Suprapubic skin (tissue), 4 donors: ENCODE results near the gene PUM2. TPM values are rescaled to one million over a fixed set of nuclear protein-coding genes. Genes with fewer than 3 reads are reported as not detected.
A peak's percentile ranks its signal among the peaks of the same experiment; 100 is the strongest.

Experiments
- DNase-seq, 2 donors: peaks; one replicate each; pipeline ENCODE4 v3.0.0-alpha.2; 2019; ENCODE audit warnings: low spot score in 2 of 2
- H3K27ac ChIP-seq: fragments of 200-600 bp; sonication (generic); one replicate; pipeline ENCODE4 v1.5.1; 2019
- H3K27me3 ChIP-seq: fragments of 200-600 bp; sonication (generic); one replicate; pipeline ENCODE4 v1.5.1; 2019
- H3K36me3 ChIP-seq: fragments of 200-600 bp; sonication (generic); one replicate; pipeline ENCODE4 v1.5.1; 2019
- H3K4me1 ChIP-seq: fragments of 200-600 bp; sonication (generic); one replicate; pipeline ENCODE4 v1.5.1; 2019
- H3K4me3 ChIP-seq: fragments of 200-600 bp; sonication (generic); one replicate; pipeline ENCODE4 v1.5.1; 2019; ENCODE audit warnings: mild to moderate bottlenecking
- H3K9me3 ChIP-seq: fragments of 200-600 bp; sonication (generic); one replicate; pipeline ENCODE4 v1.5.1; 2019
- EP300 ChIP-seq: sonication (generic); formaldehyde crosslinking; IDR thresholded peaks from one replicate; pipeline ENCODE4 v1.6.1; 2017; ENCODE audit warnings: antibody characterized with exemption
- POLR2A ChIP-seq, 2 donors: fragments of 450-650 bp; IDR thresholded peaks; one replicate each; pipeline ENCODE4 v1.6.1; 2017; ENCODE audit warnings: antibody characterized with exemption in 2 of 2, mild to moderate bottlenecking in 2 of 2, moderate library complexity in 2 of 2
- POLR2AphosphoS5 ChIP-seq, 3 donors: sonication (generic); formaldehyde crosslinking; IDR thresholded peaks; one replicate each; pipeline ENCODE4 v1.6.1; 2017; ENCODE audit warnings: antibody characterized with exemption in 3 of 3
- WGBS: methylation state at CpG from one replicate; pipeline ENCODE4 v1.1.5; 2018; 5-methylcytosine and 5-hydroxymethylcytosine counted together
- total RNA-seq, 4 donors: library from RNA; depleted of rRNA; stranded (reverse); fragments of >200 nt; gene quantifications; one replicate each; pipeline ENCODE4 v1.1.0, GENCODE V29; 2016
- TF ChIP-seq, protein P1 (sequence below), 2 donors: fragments of 200-600 bp in 1 of 2; fragments of 450-650 bp in 1 of 2; sonication (generic) in 1 of 2; IDR thresholded peaks; one replicate each; pipeline ENCODE4 v1.5.1; 2016 to 2019; ENCODE audit warnings: antibody characterized with exemption in 2 of 2, mild to moderate bottlenecking in 1 of 2, moderate library complexity in 1 of 2

PUM2 gene
- total RNA-seq, 4 donors from 2014 or later = 78.9 to 108 (median 99.0) TPM

GRCh38 chr2:20222769-20223406, 127.8 kb downstream of the PUM2 start:
- TF ChIP-seq POLR2A (IDR thresholded peaks at IDR 0.05) (no peak), POLR2AphosphoS5 (IDR thresholded peaks at IDR 0.05) (no peak), EP300 (no peak)
- TF ChIP-seq, protein P1, sequence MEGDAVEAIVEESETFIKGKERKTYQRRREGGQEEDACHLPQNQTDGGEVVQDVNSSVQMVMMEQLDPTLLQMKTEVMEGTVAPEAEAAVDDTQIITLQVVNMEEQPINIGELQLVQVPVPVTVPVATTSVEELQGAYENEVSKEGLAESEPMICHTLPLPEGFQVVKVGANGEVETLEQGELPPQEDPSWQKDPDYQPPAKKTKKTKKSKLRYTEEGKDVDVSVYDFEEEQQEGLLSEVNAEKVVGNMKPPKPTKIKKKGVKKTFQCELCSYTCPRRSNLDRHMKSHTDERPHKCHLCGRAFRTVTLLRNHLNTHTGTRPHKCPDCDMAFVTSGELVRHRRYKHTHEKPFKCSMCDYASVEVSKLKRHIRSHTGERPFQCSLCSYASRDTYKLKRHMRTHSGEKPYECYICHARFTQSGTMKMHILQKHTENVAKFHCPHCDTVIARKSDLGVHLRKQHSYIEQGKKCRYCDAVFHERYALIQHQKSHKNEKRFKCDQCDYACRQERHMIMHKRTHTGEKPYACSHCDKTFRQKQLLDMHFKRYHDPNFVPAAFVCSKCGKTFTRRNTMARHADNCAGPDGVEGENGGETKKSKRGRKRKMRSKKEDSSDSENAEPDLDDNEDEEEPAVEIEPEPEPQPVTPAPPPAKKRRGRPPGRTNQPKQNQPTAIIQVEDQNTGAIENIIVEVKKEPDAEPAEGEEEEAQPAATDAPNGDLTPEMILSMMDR (IDR thresholded peaks at IDR 0.05) = no peak
- Histone ChIP-seq H3K4me3 (peak overlapping the region; percentile 92), H3K4me1 (peaks cover 63% of the 10 kb centered on the region), H3K9me3 (no peaks in the 10 kb centered on the region), H3K36me3 (no peaks in the 10 kb centered on the region), H3K27ac (peak overlapping the region; percentile 98), H3K27me3 (peaks cover 18% of the 10 kb centered on the region)
- 34% methylated on average over 10 of the region's 21 CpGs for WGBS
- DNase-seq = no peak

- H3K4me1 ChIP-seq = peaks cover 70% of the 10 kb centered on the region
- peaks cover 18% of the 10 kb centered on the region for H3K27me3 ChIP-seq
- DNase-seq = peak in 1 of 2 donors; percentile 50
- no peaks in the 10 kb centered on the region for H3K9me3 ChIP-seq
- peak overlapping the region; percentile 92 for H3K4me3 ChIP-seq
- TF ChIP-seq POLR2AphosphoS5 (IDR thresholded peaks at IDR 0.05) (no peak), EP300 (no peak), POLR2A (IDR thresholded peaks at IDR 0.05) (no peak)
- TF ChIP-seq, protein P1 (IDR thresholded peaks at IDR 0.05) = no peak
- no peaks in the 10 kb centered on the region for H3K36me3 ChIP-seq
- 100% methylated on average over 1 of the region's 1 CpG for WGBS
- H3K27ac ChIP-seq = peak overlapping the region; percentile 98
Measured at GRCh38 chr2:20222014-20222768, 128.5 kb downstream of the PUM2 start.

DNA sequence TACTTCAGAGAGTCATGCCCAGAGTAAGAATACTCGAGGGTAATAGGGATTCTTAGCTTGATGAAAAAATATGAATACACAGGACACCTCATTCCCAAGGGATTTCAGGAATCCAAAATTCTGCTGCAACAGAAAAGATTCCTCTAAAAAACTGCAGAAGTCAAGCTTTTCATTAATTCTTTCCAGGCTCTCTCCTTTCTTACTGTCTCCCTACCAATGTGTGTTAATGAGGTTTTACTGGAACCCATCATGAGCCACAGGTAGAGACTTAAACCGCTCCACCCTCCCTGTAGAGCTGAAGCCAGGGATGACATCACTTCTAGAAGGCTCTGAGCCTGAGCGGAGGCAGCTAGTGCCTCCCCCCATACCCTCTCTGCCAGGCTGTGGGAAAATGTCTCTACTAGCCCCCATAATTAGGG, 129.1 kb downstream of the PUM2 start:
- H3K9me3 ChIP-seq = no peaks in the 10 kb centered on the region
- no peaks in the 10 kb centered on the region for H3K36me3 ChIP-seq
- TF ChIP-seq, protein P1 (IDR thresholded peaks at IDR 0.05) = no peak
- TF ChIP-seq POLR2AphosphoS5 (IDR thresholded peaks at IDR 0.05) (no peak), EP300 (no peak), POLR2A (IDR thresholded peaks at IDR 0.05) (no peak)
- peaks cover 16% of the 10 kb centered on the region for H3K27me3 ChIP-seq
- DNase-seq = peak in 1 of 2 donors; percentile 43
- H3K4me3 ChIP-seq = peak overlapping the region; percentile 92
- H3K4me1 ChIP-seq = peaks cover 76% of the 10 kb centered on the region
- WGBS = 38% methylated on average over 3 of the region's 3 CpGs
- H3K27ac ChIP-seq = peak overlapping the region; percentile 98

DNA sequence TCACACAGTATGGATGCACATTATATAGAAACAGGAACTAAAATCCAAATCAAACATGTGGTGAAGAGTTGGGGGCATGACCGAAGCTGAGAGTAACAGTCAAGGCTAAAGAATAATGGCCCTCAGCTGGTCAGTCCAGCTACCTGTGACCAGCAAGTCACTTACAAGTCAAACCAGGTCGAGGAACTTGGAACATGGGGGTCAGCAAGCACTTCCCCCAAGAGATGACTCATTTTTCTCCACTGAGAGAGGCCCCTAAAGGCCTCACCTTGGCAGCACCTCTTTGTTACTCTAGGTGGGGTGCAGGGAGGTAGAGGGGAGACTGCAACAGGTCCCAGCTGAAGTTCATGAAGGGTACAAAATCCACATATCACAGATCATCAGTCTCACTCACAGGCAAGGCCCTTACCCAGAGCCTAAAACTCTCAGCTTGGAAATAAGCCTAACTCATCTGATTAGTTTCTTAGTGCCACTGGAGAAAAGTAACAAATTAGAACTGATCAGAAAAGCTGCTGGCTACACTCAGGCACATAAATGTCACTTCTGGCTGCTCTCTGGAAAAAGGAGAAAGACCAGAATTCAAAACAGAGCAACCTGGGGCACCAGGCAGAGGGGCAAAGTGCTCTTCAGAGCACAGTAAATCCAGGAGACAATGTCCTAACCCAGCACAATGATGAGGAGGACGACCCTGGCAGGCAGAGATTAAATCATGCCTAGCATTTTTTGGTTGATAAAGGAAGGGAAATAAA, 129.7 kb downstream of the PUM2 start:
- Histone ChIP-seq H3K4me3 (peak overlapping the region; percentile 92), H3K36me3 (no peaks in the 10 kb centered on the region), H3K4me1 (peaks cover 80% of the 10 kb centered on the region), H3K27ac (peak overlapping the region; percentile 98), H3K27me3 (peaks cover 10% of the 10 kb centered on the region), H3K9me3 (no peaks in the 10 kb centered on the region)
- WGBS = 63% methylated on average over 3 of the region's 3 CpGs
- peak in 1 of 2 donors; percentile 13 for DNase-seq
- TF ChIP-seq, protein P1 (IDR thresholded peaks at IDR 0.05) = no peak
- TF ChIP-seq POLR2AphosphoS5 (IDR thresholded peaks at IDR 0.05) = no peak
- no peak for TF ChIP-seq EP300
- no peak for TF ChIP-seq POLR2A (IDR thresholded peaks at IDR 0.05)
